ENCODE results near the gene PRMT1. TPM values are rescaled to one million over a fixed set of nuclear protein-coding genes. Genes with fewer than 3 reads are reported as not detected.

Gene PRMT1
- total RNA-seq, 1 donor from 2014 or later, result 362 TPM

DNA sequence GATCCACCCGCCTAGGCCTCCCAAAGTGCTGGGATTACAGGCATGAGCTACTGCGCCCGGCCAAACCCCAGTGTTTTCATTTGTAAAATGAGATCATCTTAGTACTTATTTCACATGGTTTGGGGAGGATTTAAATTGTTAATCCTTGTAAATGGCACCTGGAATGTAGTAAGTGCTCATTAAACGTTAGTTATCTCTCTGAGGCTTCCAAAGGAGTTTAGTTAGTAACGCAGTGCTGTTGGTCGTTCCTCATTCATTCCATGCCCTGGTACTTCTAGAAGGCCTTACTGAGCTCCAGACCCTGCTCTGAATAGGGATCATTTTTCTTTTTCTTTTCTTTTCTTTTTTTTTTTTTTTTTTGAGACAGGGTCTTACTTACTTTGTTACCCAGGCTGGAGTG, 19.0 kb downstream of the PRMT1 start:
- H3K9me3 ChIP-seq (ENCODE audit: control insufficient read depth in 3 of 3, low read length in 3 of 3), result no peaks in the 10 kb centered on the region
- peaks cover 5 to 6% (median 6%) of the 10 kb centered on the region in 3 donors for H3K4me1 ChIP-seq (ENCODE audit: control insufficient read depth in 3 of 3, insufficient read depth in 3 of 3, low read length in 3 of 3)
- H3K9ac ChIP-seq (ENCODE audit: low read depth in 1 of 3, low read length in 3 of 3), result no peak overlapping the region
- H3K27me3 ChIP-seq (ENCODE audit: control insufficient read depth in 3 of 3, insufficient read depth in 3 of 3, low read length in 3 of 3), result peaks cover 0 to 9% (median 4%) of the 10 kb centered on the region in 3 donors
- no peak overlapping the region for H3K4me3 ChIP-seq (ENCODE audit: low read length in 3 of 3)
- no peak overlapping the region for H3K27ac ChIP-seq (ENCODE audit: low read depth, low read length)
- H3K36me3 ChIP-seq (ENCODE audit: control insufficient read depth in 3 of 3, insufficient read depth in 3 of 3, low read length in 3 of 3), result no peaks in the 10 kb centered on the region

DNA sequence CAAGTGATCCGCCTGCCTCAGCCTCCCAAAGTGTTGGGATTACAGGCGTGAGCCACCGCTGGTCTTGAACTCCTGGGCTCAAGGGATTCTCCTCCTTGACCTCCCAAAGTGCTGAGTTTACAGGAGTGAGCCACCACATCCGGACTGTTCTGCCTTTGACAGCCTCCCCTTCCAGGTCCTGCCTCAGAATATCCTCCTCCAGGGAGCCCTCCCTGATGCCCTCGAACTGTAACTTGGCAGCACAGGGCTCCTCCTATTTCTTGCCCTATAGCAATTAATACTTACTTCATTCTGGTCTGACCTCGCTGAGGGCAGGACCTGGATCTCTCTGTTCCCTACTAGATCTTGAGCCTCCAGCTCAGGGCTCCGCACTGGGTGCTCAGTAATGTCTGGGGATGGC, 19.8 kb downstream of the PRMT1 start:
- H3K9ac ChIP-seq (ENCODE audit: low read depth in 1 of 3, low read length in 3 of 3), result no peak overlapping the region
- no peaks in the 10 kb centered on the region for H3K36me3 ChIP-seq (ENCODE audit: control insufficient read depth in 3 of 3, insufficient read depth in 3 of 3, low read length in 3 of 3)
- H3K4me3 ChIP-seq (ENCODE audit: low read length in 3 of 3), result no peak overlapping the region

DNA sequence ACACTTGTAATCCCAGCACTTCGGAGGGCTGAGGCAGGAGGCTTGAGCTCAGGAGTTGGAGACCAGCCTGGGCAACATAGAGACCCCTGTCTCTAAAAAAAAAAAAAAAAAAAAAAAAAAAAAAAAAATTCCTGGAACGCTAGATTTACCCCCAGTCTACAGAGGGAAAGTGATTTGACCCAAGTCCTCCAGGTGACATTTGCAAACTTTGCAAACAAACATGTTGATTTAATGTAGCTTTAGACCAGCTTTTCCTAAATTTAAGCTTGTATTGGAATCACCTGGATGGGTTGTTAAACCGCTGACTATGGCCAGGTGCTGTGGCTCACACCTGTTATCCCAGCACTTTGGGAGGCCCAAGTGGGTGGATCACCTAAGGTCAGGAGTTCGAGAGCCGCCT, 22.3 kb downstream of the PRMT1 start:
- Histone ChIP-seq H3K4me1 (ENCODE audit: control insufficient read depth in 3 of 3, insufficient read depth in 3 of 3, low read length in 3 of 3) (no peaks in the 10 kb centered on the region), H3K27ac (ENCODE audit: low read depth, low read length) (no peak overlapping the region), H3K36me3 (ENCODE audit: control insufficient read depth in 3 of 3, insufficient read depth in 3 of 3, low read length in 3 of 3) (no peaks in the 10 kb centered on the region), H3K27me3 (ENCODE audit: control insufficient read depth in 3 of 3, insufficient read depth in 3 of 3, low read length in 3 of 3) (peaks cover 0 to 4% (median 0%) of the 10 kb centered on the region in 3 donors), H3K9me3 (ENCODE audit: control insufficient read depth in 3 of 3, low read length in 3 of 3) (no peaks in the 10 kb centered on the region), H3K4me3 (ENCODE audit: low read length in 3 of 3) (no peak overlapping the region), H3K9ac (ENCODE audit: low read depth in 1 of 3, low read length in 3 of 3) (no peak overlapping the region)

More for the DNA sequence above, 19.8 kb downstream of the PRMT1 start:
- Histone ChIP-seq H3K27ac (ENCODE audit: low read depth, low read length) (no peak overlapping the region), H3K27me3 (ENCODE audit: control insufficient read depth in 3 of 3, insufficient read depth in 3 of 3, low read length in 3 of 3) (peaks cover 0 to 4% (median 0%) of the 10 kb centered on the region in 3 donors), H3K4me1 (ENCODE audit: control insufficient read depth in 3 of 3, insufficient read depth in 3 of 3, low read length in 3 of 3) (no peaks in the 10 kb centered on the region), H3K9me3 (ENCODE audit: control insufficient read depth in 3 of 3, low read length in 3 of 3) (no peaks in the 10 kb centered on the region)

DNA sequence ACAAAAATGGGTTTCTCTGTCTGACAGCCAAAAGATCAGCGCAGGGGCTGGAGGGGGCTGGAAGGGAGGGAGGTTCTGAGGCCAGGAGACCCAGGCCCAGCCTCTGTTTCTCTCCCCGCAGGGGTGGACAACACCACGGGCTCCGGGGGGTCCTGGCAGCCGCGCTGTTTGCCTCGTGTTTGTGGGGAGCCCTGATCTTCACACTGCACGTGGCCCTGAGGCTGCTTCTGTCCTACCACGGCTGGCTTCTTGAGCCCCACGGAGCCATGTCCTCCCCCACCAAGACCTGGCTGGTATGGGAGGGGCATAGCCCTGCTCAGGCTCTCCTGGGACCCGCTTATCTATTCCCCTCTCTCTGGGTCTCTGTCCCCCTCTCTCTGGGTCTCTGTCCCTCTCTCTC, 23.5 kb downstream of the PRMT1 start:
- peaks cover 0 to 4% (median 0%) of the 10 kb centered on the region in 3 donors for H3K27me3 ChIP-seq (ENCODE audit: control insufficient read depth in 3 of 3, insufficient read depth in 3 of 3, low read length in 3 of 3)
- no peak overlapping the region for H3K27ac ChIP-seq (ENCODE audit: low read depth, low read length)
- no peaks in the 10 kb centered on the region for H3K36me3 ChIP-seq (ENCODE audit: control insufficient read depth in 3 of 3, insufficient read depth in 3 of 3, low read length in 3 of 3)
- no peaks in the 10 kb centered on the region for H3K9me3 ChIP-seq (ENCODE audit: control insufficient read depth in 3 of 3, low read length in 3 of 3)
- H3K4me3 ChIP-seq (ENCODE audit: low read length in 3 of 3), result no peak overlapping the region
- H3K9ac ChIP-seq (ENCODE audit: low read depth in 1 of 3, low read length in 3 of 3), result no peak overlapping the region
- H3K4me1 ChIP-seq (ENCODE audit: control insufficient read depth in 3 of 3, insufficient read depth in 3 of 3, low read length in 3 of 3), result no peaks in the 10 kb centered on the region

DNA sequence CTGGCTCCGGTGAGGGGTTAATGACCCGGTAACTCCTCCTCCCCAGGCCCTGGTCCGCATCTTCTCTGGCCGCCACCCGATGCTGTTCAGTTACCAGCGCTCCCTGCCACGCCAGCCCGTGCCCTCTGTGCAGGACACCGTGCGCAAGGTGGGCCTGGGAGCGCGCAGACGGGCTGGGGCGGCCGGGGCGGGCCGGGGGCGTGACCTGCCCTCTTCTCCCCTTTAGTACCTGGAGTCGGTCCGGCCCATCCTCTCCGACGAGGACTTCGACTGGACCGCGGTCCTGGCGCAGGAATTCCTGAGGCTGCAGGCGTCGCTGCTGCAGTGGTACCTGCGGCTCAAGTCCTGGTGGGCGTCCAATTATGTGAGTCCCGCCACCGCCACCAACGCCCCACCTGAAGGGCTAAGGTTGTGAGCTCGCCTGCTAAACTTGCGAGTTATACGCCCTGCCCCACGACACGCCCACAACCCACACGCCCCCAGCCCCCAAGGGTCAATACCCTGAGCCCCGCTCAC, 24.3 kb downstream of the PRMT1 start:
- Histone ChIP-seq H3K9ac (ENCODE audit: low read depth in 1 of 3, low read length in 3 of 3) (no peak overlapping the region), H3K27me3 (ENCODE audit: control insufficient read depth in 3 of 3, insufficient read depth in 3 of 3, low read length in 3 of 3) (peaks cover 0 to 4% (median 0%) of the 10 kb centered on the region in 3 donors), H3K36me3 (ENCODE audit: control insufficient read depth in 3 of 3, insufficient read depth in 3 of 3, low read length in 3 of 3) (no peaks in the 10 kb centered on the region), H3K4me1 (ENCODE audit: control insufficient read depth in 3 of 3, insufficient read depth in 3 of 3, low read length in 3 of 3) (no peaks in the 10 kb centered on the region), H3K4me3 (ENCODE audit: low read length in 3 of 3) (no peak overlapping the region), H3K27ac (ENCODE audit: low read depth, low read length) (no peak overlapping the region), H3K9me3 (ENCODE audit: control insufficient read depth in 3 of 3, low read length in 3 of 3) (no peaks in the 10 kb centered on the region)

DNA sequence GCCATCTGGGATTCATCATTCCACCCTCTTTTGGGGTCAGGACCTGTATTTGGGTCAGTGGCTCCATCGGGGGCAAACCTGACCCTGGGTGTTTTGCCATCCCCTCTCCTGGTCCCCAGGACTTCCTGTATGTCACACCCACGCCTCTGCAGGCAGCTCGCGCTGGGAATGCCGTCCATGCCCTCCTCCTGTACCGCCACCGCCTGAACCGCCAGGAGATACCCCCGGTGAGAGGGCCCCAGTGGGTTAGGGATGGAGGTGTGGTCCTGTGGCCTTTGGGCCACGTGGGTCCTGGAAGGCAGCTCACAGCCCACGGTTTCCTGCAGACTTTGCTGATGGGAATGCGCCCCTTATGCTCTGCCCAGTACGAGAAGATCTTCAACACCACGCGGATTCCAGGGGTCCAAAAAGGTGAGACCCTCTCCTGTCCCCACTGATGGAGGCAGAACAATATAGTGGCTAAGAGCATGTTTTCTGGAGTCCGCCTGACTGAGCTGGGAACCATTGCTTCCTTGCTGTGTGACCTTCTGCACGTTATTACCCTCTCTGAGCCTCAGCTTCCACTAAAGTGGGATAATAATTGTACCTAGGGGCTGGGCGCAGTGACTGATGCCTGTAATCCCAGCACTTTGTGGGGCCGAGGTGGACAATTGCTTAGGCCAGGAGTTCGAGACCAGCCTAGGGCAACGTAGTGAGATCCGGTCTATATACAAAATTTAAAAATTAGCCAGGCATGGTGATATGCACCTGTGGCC, 28.0 kb downstream of the PRMT1 start:
- Histone ChIP-seq H3K9ac (ENCODE audit: low read depth in 1 of 3, low read length in 3 of 3) (no peak overlapping the region), H3K27me3 (ENCODE audit: control insufficient read depth in 3 of 3, insufficient read depth in 3 of 3, low read length in 3 of 3) (peaks cover 0 to 4% (median 0%) of the 10 kb centered on the region in 3 donors), H3K27ac (ENCODE audit: low read depth, low read length) (no peak overlapping the region), H3K36me3 (ENCODE audit: control insufficient read depth in 3 of 3, insufficient read depth in 3 of 3, low read length in 3 of 3) (no peaks in the 10 kb centered on the region), H3K9me3 (ENCODE audit: control insufficient read depth in 3 of 3, low read length in 3 of 3) (no peaks in the 10 kb centered on the region), H3K4me1 (ENCODE audit: control insufficient read depth in 3 of 3, insufficient read depth in 3 of 3, low read length in 3 of 3) (no peaks in the 10 kb centered on the region), H3K4me3 (ENCODE audit: low read length in 3 of 3) (no peak overlapping the region)

DNA sequence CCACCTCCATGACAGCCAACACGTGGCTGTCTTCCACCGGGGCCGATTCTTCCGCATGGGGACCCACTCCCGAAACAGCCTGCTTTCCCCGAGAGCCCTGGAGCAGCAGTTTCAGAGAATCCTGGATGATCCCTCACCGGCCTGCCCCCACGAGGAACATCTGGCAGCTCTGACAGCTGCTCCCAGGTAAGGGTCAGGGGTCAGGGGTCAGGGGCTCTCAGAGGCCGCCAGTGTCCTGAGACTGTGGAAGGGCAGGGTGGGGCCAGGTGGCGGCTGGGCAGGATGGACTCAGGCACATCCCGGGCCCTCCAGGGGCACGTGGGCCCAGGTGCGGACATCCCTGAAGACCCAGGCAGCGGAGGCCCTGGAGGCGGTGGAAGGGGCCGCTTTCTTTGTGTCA, 28.8 kb downstream of the PRMT1 start:
- Histone ChIP-seq H3K27me3 (ENCODE audit: control insufficient read depth in 3 of 3, insufficient read depth in 3 of 3, low read length in 3 of 3) (no peaks in the 10 kb centered on the region), H3K36me3 (ENCODE audit: control insufficient read depth in 3 of 3, insufficient read depth in 3 of 3, low read length in 3 of 3) (no peaks in the 10 kb centered on the region), H3K27ac (ENCODE audit: low read depth, low read length) (no peak overlapping the region)

DNA sequence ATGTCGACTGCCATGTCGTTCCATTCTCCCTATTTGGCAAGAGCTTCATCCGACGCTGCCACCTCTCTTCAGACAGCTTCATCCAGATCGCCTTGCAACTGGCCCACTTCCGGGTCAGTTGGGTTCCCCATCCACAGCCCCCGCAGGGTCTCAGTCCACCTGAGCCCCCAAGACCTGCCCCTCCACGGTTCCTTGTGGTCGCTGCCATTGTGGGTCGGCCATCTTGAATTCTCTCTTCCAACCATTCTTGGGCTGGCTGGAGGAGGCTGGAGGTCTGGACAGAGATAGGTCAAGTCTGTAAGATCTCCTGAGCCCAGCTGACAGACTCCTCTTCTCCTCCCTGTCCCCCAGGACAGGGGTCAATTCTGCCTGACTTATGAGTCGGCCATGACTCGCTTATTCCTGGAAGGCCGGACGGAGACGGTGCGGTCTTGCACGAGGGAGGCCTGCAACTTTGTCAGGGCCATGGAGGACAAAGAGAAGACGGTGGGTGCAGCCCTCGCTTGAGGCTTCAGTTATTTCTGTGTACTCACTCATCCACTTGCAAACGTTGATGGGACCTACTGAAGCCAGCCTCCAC, 33.4 kb downstream of the PRMT1 start:
- Histone ChIP-seq H3K9me3 (ENCODE audit: control insufficient read depth in 3 of 3, low read length in 3 of 3) (no peaks in the 10 kb centered on the region), H3K9ac (ENCODE audit: low read depth in 1 of 3, low read length in 3 of 3) (no peak overlapping the region), H3K36me3 (ENCODE audit: control insufficient read depth in 3 of 3, insufficient read depth in 3 of 3, low read length in 3 of 3) (no peaks in the 10 kb centered on the region), H3K27ac (ENCODE audit: low read depth, low read length) (no peak overlapping the region), H3K4me3 (ENCODE audit: low read length in 3 of 3) (no peak overlapping the region), H3K4me1 (ENCODE audit: control insufficient read depth in 3 of 3, insufficient read depth in 3 of 3, low read length in 3 of 3) (no peaks in the 10 kb centered on the region), H3K27me3 (ENCODE audit: control insufficient read depth in 3 of 3, insufficient read depth in 3 of 3, low read length in 3 of 3) (no peaks in the 10 kb centered on the region)

More for the DNA sequence above, 28.8 kb downstream of the PRMT1 start:
- no peak overlapping the region for H3K9ac ChIP-seq (ENCODE audit: low read depth in 1 of 3, low read length in 3 of 3)
- H3K4me3 ChIP-seq (ENCODE audit: low read length in 3 of 3), result no peak overlapping the region
- H3K4me1 ChIP-seq (ENCODE audit: control insufficient read depth in 3 of 3, insufficient read depth in 3 of 3, low read length in 3 of 3), result no peaks in the 10 kb centered on the region
- no peaks in the 10 kb centered on the region for H3K9me3 ChIP-seq (ENCODE audit: control insufficient read depth in 3 of 3, low read length in 3 of 3)

DNA sequence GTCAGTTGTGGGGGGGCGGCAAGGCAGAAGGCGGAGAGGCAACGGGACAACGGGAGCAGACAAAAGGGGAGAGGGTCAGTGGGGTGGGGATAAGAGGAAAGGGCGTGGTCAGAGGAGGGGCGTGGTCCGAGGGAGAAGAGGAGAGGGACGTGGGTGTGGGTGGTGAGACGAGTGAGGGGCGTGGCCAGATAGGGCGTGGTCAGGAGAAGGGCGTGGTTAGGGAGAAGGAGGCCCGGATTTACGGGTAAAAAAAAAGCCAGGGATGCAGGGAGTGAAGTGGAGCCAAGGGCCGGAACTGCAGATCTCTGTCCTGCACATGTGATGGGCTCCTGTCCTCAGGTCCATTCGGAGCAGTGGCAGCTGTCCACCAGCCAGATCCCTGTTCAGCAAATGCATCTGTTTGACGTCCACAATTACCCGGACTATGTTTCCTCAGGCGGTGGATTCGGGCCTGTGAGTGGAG, 35.4 kb downstream of the PRMT1 start:
- Histone ChIP-seq H3K4me3 (ENCODE audit: low read length in 3 of 3) (no peak overlapping the region), H3K9me3 (ENCODE audit: control insufficient read depth in 3 of 3, low read length in 3 of 3) (no peaks in the 10 kb centered on the region), H3K27me3 (ENCODE audit: control insufficient read depth in 3 of 3, insufficient read depth in 3 of 3, low read length in 3 of 3) (no peaks in the 10 kb centered on the region), H3K27ac (ENCODE audit: low read depth, low read length) (no peak overlapping the region), H3K9ac (ENCODE audit: low read depth in 1 of 3, low read length in 3 of 3) (no peak overlapping the region), H3K36me3 (ENCODE audit: control insufficient read depth in 3 of 3, insufficient read depth in 3 of 3, low read length in 3 of 3) (no peaks in the 10 kb centered on the region), H3K4me1 (ENCODE audit: control insufficient read depth in 3 of 3, insufficient read depth in 3 of 3, low read length in 3 of 3) (no peaks in the 10 kb centered on the region)

DNA sequence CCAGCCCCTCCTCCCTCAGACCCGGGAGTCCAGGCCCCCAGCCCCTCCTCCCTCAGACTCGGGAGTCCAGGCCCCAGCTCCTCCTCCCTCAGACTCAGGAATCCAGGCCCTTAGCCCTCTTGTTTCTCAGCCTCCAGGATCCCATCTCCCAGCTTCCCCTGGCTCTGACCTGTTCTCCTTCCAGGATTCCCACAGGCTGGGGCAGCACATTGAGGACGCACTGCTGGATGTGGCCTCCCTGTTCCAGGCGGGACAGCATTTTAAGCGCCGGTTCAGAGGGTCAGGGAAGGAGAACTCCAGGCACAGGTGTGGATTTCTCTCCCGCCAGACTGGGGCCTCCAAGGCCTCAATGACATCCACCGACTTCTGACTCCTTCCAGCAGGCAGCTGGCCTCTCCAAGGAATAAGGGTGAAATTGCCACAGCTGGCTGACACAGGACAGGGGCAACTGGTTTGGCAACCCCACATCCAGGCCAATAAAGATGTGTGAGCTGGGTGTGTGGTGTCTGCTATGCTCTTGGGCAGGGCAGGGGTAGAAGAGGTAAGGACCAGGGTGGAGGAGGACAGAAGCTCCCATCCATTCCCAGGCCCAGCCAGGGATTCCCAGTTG, 36.3 kb downstream of the PRMT1 start:
- peaks cover 0 to 3% (median 0%) of the 10 kb centered on the region in 3 donors for H3K4me1 ChIP-seq (ENCODE audit: control insufficient read depth in 3 of 3, insufficient read depth in 3 of 3, low read length in 3 of 3)
- H3K36me3 ChIP-seq (ENCODE audit: control insufficient read depth in 3 of 3, insufficient read depth in 3 of 3, low read length in 3 of 3), result no peaks in the 10 kb centered on the region
- H3K9me3 ChIP-seq (ENCODE audit: control insufficient read depth in 3 of 3, low read length in 3 of 3), result no peaks in the 10 kb centered on the region
- no peak overlapping the region for H3K27ac ChIP-seq (ENCODE audit: low read depth, low read length)
- no peak overlapping the region for H3K4me3 ChIP-seq (ENCODE audit: low read length in 3 of 3)
- H3K9ac ChIP-seq (ENCODE audit: low read depth in 1 of 3, low read length in 3 of 3), result peak overlapping the region in 1 of 3 donors; percentile 33
- no peaks in the 10 kb centered on the region for H3K27me3 ChIP-seq (ENCODE audit: control insufficient read depth in 3 of 3, insufficient read depth in 3 of 3, low read length in 3 of 3)
